HEK293 (cell line): ENCODE measurements around the gene CIRBP.

Experiments
- AEBP2 ChIP-seq: fragments of 450-650 bp; formaldehyde crosslinking; IDR thresholded peaks from 2 replicates; pipeline ENCODE4 v1.5.1; 2016; ENCODE audit warnings: missing biosample characterization, missing genetic modification characterization, borderline replicate concordance
- GLI4 ChIP-seq: fragments of 450-650 bp; formaldehyde crosslinking; IDR thresholded peaks from 2 replicates; pipeline ENCODE4 v1.5.1; 2016; ENCODE audit warnings: missing biosample characterization, missing genetic modification characterization
- GLIS1 ChIP-seq: fragments of 450-650 bp; formaldehyde crosslinking; IDR thresholded peaks from 2 replicates; pipeline ENCODE4 v1.5.1; 2016; ENCODE audit warnings: missing biosample characterization, missing genetic modification characterization
- GLIS2 ChIP-seq: fragments of 450-650 bp; formaldehyde crosslinking; IDR thresholded peaks from 2 replicates; pipeline ENCODE4 v1.5.1; 2016; ENCODE audit warnings: missing biosample characterization, missing genetic modification characterization
- KLF10 ChIP-seq: fragments of 450-650 bp; IDR thresholded peaks from 2 replicates; pipeline ENCODE4 v1.5.1; 2018; ENCODE audit warnings: missing biosample characterization, mild to moderate bottlenecking, missing genetic modification characterization
- KLF9 ChIP-seq: fragments of 450-650 bp; formaldehyde crosslinking; IDR thresholded peaks from 2 replicates; pipeline ENCODE4 v1.5.1; 2016; ENCODE audit warnings: missing biosample characterization, missing genetic modification characterization, low read depth
- YY2 ChIP-seq: fragments of 450-650 bp; formaldehyde crosslinking; IDR thresholded peaks from 2 replicates; pipeline ENCODE4 v1.5.1; 2016; ENCODE audit warnings: missing biosample characterization, missing genetic modification characterization
- ZBTB21 ChIP-seq: fragments of 450-650 bp; formaldehyde crosslinking; IDR thresholded peaks from 2 replicates; pipeline ENCODE4 v1.5.1; 2017; ENCODE audit warnings: missing biosample characterization, missing genetic modification characterization
- ZFHX2 ChIP-seq: fragments of 450-650 bp; formaldehyde crosslinking; conservative IDR thresholded peaks from 2 replicates; pipeline ENCODE4 v1.5.1; 2016; ENCODE audit warnings: missing biosample characterization, missing genetic modification characterization
- ZFP3 ChIP-seq: fragments of 450-650 bp; formaldehyde crosslinking; IDR thresholded peaks from 2 replicates; pipeline ENCODE4 v1.5.1; 2016; ENCODE audit warnings: low read depth, missing biosample characterization, missing genetic modification characterization
- ZNF132 ChIP-seq: fragments of 450-650 bp; formaldehyde crosslinking; IDR thresholded peaks from 2 replicates; pipeline ENCODE4 v1.5.1; 2017; ENCODE audit warnings: missing biosample characterization, missing genetic modification characterization, borderline replicate concordance
- ZNF214 ChIP-seq: fragments of 450-650 bp; formaldehyde crosslinking; IDR thresholded peaks from 2 replicates; pipeline ENCODE4 v1.5.1; 2017; ENCODE audit warnings: missing biosample characterization, mild to moderate bottlenecking, missing genetic modification characterization, borderline replicate concordance
- ZNF221 ChIP-seq: fragments of 450-650 bp; formaldehyde crosslinking; IDR thresholded peaks from 2 replicates; pipeline ENCODE4 v1.5.1; 2017; ENCODE audit warnings: missing biosample characterization, missing genetic modification characterization, borderline replicate concordance
- ZNF266 ChIP-seq: fragments of 450-650 bp; formaldehyde crosslinking; IDR thresholded peaks from 2 replicates; pipeline ENCODE4 v1.5.1; 2016; ENCODE audit warnings: missing biosample characterization, missing genetic modification characterization, low read depth
- ZNF350 ChIP-seq: fragments of 450-650 bp; formaldehyde crosslinking; IDR thresholded peaks from 2 replicates; pipeline ENCODE4 v1.5.0; 2017; ENCODE audit warnings: missing biosample characterization, mild to moderate bottlenecking, missing genetic modification characterization
- ZNF366 ChIP-seq: fragments of 450-650 bp; formaldehyde crosslinking; conservative IDR thresholded peaks from 2 replicates; pipeline ENCODE4 v1.5.1; 2016; ENCODE audit warnings: missing biosample characterization, missing genetic modification characterization
- ZNF394 ChIP-seq: fragments of 450-650 bp; formaldehyde crosslinking; IDR thresholded peaks from 2 replicates; pipeline ENCODE4 v1.5.1; 2016; ENCODE audit warnings: missing biosample characterization, missing genetic modification characterization, mild to moderate bottlenecking, moderate library complexity, borderline replicate concordance
- ZNF423 ChIP-seq: fragments of 450-650 bp; formaldehyde crosslinking; IDR thresholded peaks from 2 replicates; pipeline ENCODE4 v1.5.1; 2016; ENCODE audit warnings: missing biosample characterization, missing genetic modification characterization
- ZNF433 ChIP-seq: fragments of 450-650 bp; formaldehyde crosslinking; IDR thresholded peaks from 2 replicates; pipeline ENCODE4 v1.5.1; 2016; ENCODE audit warnings: missing biosample characterization, missing genetic modification characterization, low read depth
- ZNF501 ChIP-seq: fragments of 450-650 bp; formaldehyde crosslinking; IDR thresholded peaks from 2 replicates; pipeline ENCODE4 v1.5.1; 2016; ENCODE audit warnings: missing biosample characterization, missing genetic modification characterization
- ZNF521 ChIP-seq: fragments of 450-650 bp; formaldehyde crosslinking; IDR thresholded peaks from 2 replicates; pipeline ENCODE4 v1.5.1; 2017; ENCODE audit warnings: missing biosample characterization, mild to moderate bottlenecking, missing genetic modification characterization
- ZNF561 ChIP-seq: fragments of 450-650 bp; IDR thresholded peaks from 2 replicates; pipeline ENCODE4 v1.5.1; 2018; ENCODE audit warnings: missing biosample characterization, missing genetic modification characterization, borderline replicate concordance
- ZNF580 ChIP-seq: fragments of 450-650 bp; formaldehyde crosslinking; IDR thresholded peaks from 2 replicates; pipeline ENCODE4 v1.5.1; 2016; ENCODE audit warnings: missing biosample characterization, missing genetic modification characterization
- ZNF843 ChIP-seq: fragments of 450-650 bp; formaldehyde crosslinking; IDR thresholded peaks from 2 replicates; pipeline ENCODE4 v1.5.1; 2016; ENCODE audit warnings: missing biosample characterization, missing genetic modification characterization
- TF ChIP-seq, protein P1 (sequence below): fragments of 450-650 bp; formaldehyde crosslinking; IDR thresholded peaks from 2 replicates; pipeline ENCODE4 v1.5.1; 2016; ENCODE audit warnings: missing biosample characterization, missing genetic modification characterization
- TF ChIP-seq, protein P2 (sequence below): fragments of 450-650 bp; formaldehyde crosslinking; IDR thresholded peaks from 2 replicates; pipeline ENCODE4 v1.5.1; 2016; ENCODE audit warnings: missing biosample characterization, missing genetic modification characterization
- TF ChIP-seq, protein P3 (sequence below): fragments of 450-650 bp; formaldehyde crosslinking; conservative IDR thresholded peaks from 2 replicates; pipeline ENCODE4 v1.5.1; 2016; ENCODE audit warnings: low read depth, missing biosample characterization, missing genetic modification characterization

Gene CIRBP

GRCh38 chr19:1239796-1240737, 29.1 kb upstream of the CIRBP start (continued):
- TF ChIP-seq ZNF843 (tag by site-specific recombination) (no peak), KLF9 (tag by site-specific recombination) (peak; percentile 46), ZNF561 (tag by site-specific recombination) (peak; percentile 85; the same call in 1 of the 2 replicates), ZNF501 (tag by site-specific recombination) (no peak), ZNF423 (peak; percentile 69), ZNF366 (tag by site-specific recombination) (no peak), ZFHX2 (tag by site-specific recombination) (peak; percentile 63), KLF10 (tag by site-specific recombination) (peak; percentile 96), ZNF221 (tag by site-specific recombination) (no peak), GLIS2 (peak; percentile 88), ZNF132 (tag by site-specific recombination) (no peak), GLI4 (no peak), AEBP2 (no peak), ZNF350 (no peak), ZFP3 (tag by site-specific recombination) (no peak), GLIS1 (tag by site-specific recombination) (peak; percentile 85), YY2 (tag by site-specific recombination) (no peak), ZNF521 (tag by site-specific recombination) (no peak), ZBTB21 (tag by site-specific recombination) (peak; percentile 91), ZNF433 (tag by site-specific recombination) (no peak), ZNF214 (no peak), ZNF394 (no peak), ZNF580 (tag by site-specific recombination) (no peak), ZNF266 (no peak)
- TF ChIP-seq, protein P1, sequence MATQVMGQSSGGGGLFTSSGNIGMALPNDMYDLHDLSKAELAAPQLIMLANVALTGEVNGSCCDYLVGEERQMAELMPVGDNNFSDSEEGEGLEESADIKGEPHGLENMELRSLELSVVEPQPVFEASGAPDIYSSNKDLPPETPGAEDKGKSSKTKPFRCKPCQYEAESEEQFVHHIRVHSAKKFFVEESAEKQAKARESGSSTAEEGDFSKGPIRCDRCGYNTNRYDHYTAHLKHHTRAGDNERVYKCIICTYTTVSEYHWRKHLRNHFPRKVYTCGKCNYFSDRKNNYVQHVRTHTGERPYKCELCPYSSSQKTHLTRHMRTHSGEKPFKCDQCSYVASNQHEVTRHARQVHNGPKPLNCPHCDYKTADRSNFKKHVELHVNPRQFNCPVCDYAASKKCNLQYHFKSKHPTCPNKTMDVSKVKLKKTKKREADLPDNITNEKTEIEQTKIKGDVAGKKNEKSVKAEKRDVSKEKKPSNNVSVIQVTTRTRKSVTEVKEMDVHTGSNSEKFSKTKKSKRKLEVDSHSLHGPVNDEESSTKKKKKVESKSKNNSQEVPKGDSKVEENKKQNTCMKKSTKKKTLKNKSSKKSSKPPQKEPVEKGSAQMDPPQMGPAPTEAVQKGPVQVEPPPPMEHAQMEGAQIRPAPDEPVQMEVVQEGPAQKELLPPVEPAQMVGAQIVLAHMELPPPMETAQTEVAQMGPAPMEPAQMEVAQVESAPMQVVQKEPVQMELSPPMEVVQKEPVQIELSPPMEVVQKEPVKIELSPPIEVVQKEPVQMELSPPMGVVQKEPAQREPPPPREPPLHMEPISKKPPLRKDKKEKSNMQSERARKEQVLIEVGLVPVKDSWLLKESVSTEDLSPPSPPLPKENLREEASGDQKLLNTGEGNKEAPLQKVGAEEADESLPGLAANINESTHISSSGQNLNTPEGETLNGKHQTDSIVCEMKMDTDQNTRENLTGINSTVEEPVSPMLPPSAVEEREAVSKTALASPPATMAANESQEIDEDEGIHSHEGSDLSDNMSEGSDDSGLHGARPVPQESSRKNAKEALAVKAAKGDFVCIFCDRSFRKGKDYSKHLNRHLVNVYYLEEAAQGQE (tag by site-specific recombination): peak; percentile 20; the same call in 1 of the 2 replicates
- TF ChIP-seq, protein P2, sequence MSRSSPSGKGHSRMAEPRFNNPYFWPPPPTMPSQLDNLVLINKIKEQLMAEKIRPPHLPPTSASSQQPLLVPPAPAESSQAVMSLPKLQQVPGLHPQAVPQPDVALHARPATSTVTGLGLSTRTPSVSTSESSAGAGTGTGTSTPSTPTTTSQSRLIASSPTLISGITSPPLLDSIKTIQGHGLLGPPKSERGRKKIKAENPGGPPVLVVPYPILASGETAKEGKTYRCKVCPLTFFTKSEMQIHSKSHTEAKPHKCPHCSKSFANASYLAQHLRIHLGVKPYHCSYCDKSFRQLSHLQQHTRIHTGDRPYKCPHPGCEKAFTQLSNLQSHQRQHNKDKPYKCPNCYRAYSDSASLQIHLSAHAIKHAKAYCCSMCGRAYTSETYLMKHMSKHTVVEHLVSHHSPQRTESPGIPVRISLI (tag by site-specific recombination): no peak
- TF ChIP-seq, protein P3, sequence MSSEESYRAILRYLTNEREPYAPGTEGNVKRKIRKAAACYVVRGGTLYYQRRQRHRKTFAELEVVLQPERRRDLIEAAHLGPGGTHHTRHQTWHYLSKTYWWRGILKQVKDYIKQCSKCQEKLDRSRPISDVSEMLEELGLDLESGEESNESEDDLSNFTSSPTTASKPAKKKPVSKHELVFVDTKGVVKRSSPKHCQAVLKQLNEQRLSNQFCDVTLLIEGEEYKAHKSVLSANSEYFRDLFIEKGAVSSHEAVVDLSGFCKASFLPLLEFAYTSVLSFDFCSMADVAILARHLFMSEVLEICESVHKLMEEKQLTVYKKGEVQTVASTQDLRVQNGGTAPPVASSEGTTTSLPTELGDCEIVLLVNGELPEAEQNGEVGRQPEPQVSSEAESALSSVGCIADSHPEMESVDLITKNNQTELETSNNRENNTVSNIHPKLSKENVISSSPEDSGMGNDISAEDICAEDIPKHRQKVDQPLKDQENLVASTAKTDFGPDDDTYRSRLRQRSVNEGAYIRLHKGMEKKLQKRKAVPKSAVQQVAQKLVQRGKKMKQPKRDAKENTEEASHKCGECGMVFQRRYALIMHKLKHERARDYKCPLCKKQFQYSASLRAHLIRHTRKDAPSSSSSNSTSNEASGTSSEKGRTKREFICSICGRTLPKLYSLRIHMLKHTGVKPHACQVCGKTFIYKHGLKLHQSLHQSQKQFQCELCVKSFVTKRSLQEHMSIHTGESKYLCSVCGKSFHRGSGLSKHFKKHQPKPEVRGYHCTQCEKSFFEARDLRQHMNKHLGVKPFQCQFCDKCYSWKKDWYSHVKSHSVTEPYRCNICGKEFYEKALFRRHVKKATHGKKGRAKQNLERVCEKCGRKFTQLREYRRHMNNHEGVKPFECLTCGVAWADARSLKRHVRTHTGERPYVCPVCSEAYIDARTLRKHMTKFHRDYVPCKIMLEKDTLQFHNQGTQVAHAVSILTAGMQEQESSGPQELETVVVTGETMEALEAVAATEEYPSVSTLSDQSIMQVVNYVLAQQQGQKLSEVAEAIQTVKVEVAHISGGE (tag by site-specific recombination): no peak; the same call in 1 of the 2 replicates
